SK-N-SH treated with all-trans-retinoic acid at 6 μM for 48 hours (cell line): ENCODE data around the gene KLF3.

Source experiments
- CREB5 ChIP-seq: fragments of 250-450 bp; sonication (Bioruptor Pico); IDR thresholded peaks from 2 replicates; pipeline ENCODE4 v1.5.1; 2020; ENCODE audit warnings: low read depth, mild to moderate bottlenecking, moderate library complexity
- CSDC2 ChIP-seq: fragments of 250-450 bp; sonication (Bioruptor Pico); IDR thresholded peaks from 2 replicates; pipeline ENCODE4 v1.5.0; 2020; ENCODE audit warnings: mild to moderate bottlenecking, moderate library complexity
- PPARA ChIP-seq: fragments of 250-450 bp; sonication (Bioruptor Pico); IDR thresholded peaks from 2 replicates; pipeline ENCODE4 v1.5.0; 2020; ENCODE audit warnings: mild to moderate bottlenecking, borderline replicate concordance
- SNAI2 ChIP-seq: fragments of 250-450 bp; sonication (Bioruptor Pico); IDR thresholded peaks from 2 replicates; pipeline ENCODE4 v1.5.0; 2020; ENCODE audit warnings: mild to moderate bottlenecking, moderate library complexity
- TOX ChIP-seq: fragments of 250-450 bp; sonication (Bioruptor Pico); IDR thresholded peaks from 2 replicates; pipeline ENCODE4 v1.8.0; 2021; ENCODE audit warnings: mild to moderate bottlenecking, moderate library complexity, borderline replicate concordance
- ZFP3 ChIP-seq: fragments of 250-450 bp; sonication (Bioruptor Pico); IDR thresholded peaks from 2 replicates; pipeline ENCODE4 v1.5.0; 2020; ENCODE audit warnings: mild to moderate bottlenecking, moderate library complexity
- ZFP30 ChIP-seq: fragments of 450-650 bp; formaldehyde crosslinking; IDR thresholded peaks from 2 replicates; pipeline ENCODE4 v1.5.0; 2022; ENCODE audit warnings: mild to moderate bottlenecking, moderate library complexity

- TF ChIP-seq ZFP3 (CRISPR knock-in tag): no peak
- no peak for TF ChIP-seq CSDC2 (CRISPR knock-in tag)
- TF ChIP-seq TOX (CRISPR knock-in tag): no peak
- TF ChIP-seq ZFP30 (CRISPR knock-in tag): no peak
- TF ChIP-seq CREB5 (CRISPR knock-in tag): no peak
- TF ChIP-seq SNAI2 (CRISPR knock-in tag): no peak
- no peak for TF ChIP-seq PPARA (CRISPR knock-in tag)
These were observed 6.3 kb downstream of the KLF3 start for GRCh38 chr4:38670109-38670901.
